DND-41 (cell line): ENCODE results near the gene EMC10.

Experiments used
- ATAC-seq: fragments of 200-7000 bp; cut with Tn5 transposase; 3 replicates; pipeline ENCODE4 v1.9.1; 2021; ENCODE audit warnings: low read depth; ENCODE audit not compliant: insufficient read depth
- DNase-seq: peaks from one replicate; pipeline ENCODE4 v3.0.0-alpha.2; 2020
- H2AFZ ChIP-seq: 2 replicates; pipeline ENCODE4 v1.6.0; 2012; ENCODE audit warnings: low read depth, low read length
- H3K27ac ChIP-seq: 2 replicates; pipeline ENCODE4 v1.5.1; 2012; ENCODE audit warnings: low read length, inconsistent platforms
- H3K27me3 ChIP-seq: fragments of 200-600 bp; sonication (generic); 2 replicates; pipeline ENCODE4 v1.6.0; 2012; ENCODE audit warnings: low read length, mild to moderate bottlenecking, inconsistent platforms; ENCODE audit not compliant: insufficient read depth, poor library complexity
- H3K36me3 ChIP-seq: 2 replicates; pipeline ENCODE4 v1.5.1; 2012; ENCODE audit warnings: low read length, inconsistent platforms; ENCODE audit not compliant: insufficient read depth
- H3K4me1 ChIP-seq: 2 replicates; pipeline ENCODE4 v1.5.1; 2012; ENCODE audit warnings: mild to moderate bottlenecking, low read length; ENCODE audit not compliant: insufficient read depth
- H3K4me2 ChIP-seq: 2 replicates; pipeline ENCODE4 v1.6.0; 2012; ENCODE audit warnings: mild to moderate bottlenecking, moderate library complexity, low read length, inconsistent platforms; ENCODE audit not compliant: insufficient read depth
- H3K4me3 ChIP-seq, 2 experiments: fragments of 200-600 bp in 1 of 2; shearing (Covaris generic) in 1 of 2; 2 replicates each; pipeline ENCODE4 v1.5.1; 2012 to 2016; ENCODE audit warnings: inconsistent platforms in 2 of 2, low read length in 2 of 2, mild to moderate bottlenecking in 2 of 2, low read depth in 1 of 2, moderate library complexity in 1 of 2
- H3K79me2 ChIP-seq: 2 replicates; pipeline ENCODE4 v1.6.0; 2012; ENCODE audit warnings: low read length, inconsistent platforms; ENCODE audit not compliant: insufficient read depth
- H3K9ac ChIP-seq: 2 replicates; pipeline ENCODE4 v1.6.0; 2012; ENCODE audit warnings: low read depth, mild to moderate bottlenecking, inconsistent platforms, low read length, moderate library complexity
- H3K9me3 ChIP-seq: 2 replicates; pipeline ENCODE4 v1.5.1; 2012; ENCODE audit warnings: low read length, moderate library complexity, mild to moderate bottlenecking, inconsistent platforms; ENCODE audit not compliant: insufficient read depth, severe bottlenecking
- H4K20me1 ChIP-seq: 2 replicates; pipeline ENCODE4 v1.6.0; 2012; ENCODE audit warnings: low read length; ENCODE audit not compliant: insufficient read depth
- EZH2 ChIP-seq: IDR thresholded peaks from 3 replicates; pipeline ENCODE4 v1.6.1; 2012; ENCODE audit warnings: borderline replicate concordance, low read depth, mild to moderate bottlenecking, moderate library complexity, low read length, inconsistent platforms; ENCODE audit not compliant: severe bottlenecking
- TF ChIP-seq, protein P1 (sequence below): IDR thresholded peaks from 2 replicates; pipeline ENCODE4 v1.5.1; 2012; ENCODE audit warnings: borderline replicate concordance, low read length, moderate library complexity, mild to moderate bottlenecking; ENCODE audit not compliant: poor library complexity, severe bottlenecking; ENCODE audit errors: extremely low read depth

Gene EMC10

DNA sequence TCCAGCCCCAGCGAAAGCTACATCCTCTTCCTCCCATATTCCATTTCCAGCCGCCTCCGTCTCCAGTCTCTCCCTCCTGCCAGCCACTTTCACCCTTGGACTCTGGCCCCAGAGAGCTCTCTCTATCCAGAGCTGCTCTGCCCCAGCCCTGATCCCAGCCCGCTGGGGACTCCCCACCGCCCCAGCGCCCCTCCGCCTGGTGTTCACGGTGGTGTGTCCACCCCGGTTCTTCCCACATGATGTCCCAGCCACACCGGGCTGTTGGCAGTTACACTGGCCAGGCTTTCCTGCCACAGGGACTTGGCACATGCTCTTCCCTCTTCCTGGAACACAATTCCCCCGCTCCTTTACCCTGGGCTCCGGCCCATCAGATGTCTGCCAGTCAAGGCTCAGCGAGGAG is 11.3 kb upstream of the EMC10 start:
- Histone ChIP-seq H3K9ac (no peak overlapping the region), H3K4me2 (no peak overlapping the region), H4K20me1 (no peaks in the 10 kb centered on the region), H3K4me1 (no peaks in the 10 kb centered on the region), H3K9me3 (no peaks in the 10 kb centered on the region), H3K4me3 (no peak overlapping the region), H2AFZ (no peak overlapping the region), H3K27me3 (no peaks in the 10 kb centered on the region), H3K79me2 (no peaks in the 10 kb centered on the region), H3K36me3 (no peaks in the 10 kb centered on the region), H3K27ac (no peak overlapping the region)
- no peak for TF ChIP-seq EZH2
- TF ChIP-seq, protein P1, sequence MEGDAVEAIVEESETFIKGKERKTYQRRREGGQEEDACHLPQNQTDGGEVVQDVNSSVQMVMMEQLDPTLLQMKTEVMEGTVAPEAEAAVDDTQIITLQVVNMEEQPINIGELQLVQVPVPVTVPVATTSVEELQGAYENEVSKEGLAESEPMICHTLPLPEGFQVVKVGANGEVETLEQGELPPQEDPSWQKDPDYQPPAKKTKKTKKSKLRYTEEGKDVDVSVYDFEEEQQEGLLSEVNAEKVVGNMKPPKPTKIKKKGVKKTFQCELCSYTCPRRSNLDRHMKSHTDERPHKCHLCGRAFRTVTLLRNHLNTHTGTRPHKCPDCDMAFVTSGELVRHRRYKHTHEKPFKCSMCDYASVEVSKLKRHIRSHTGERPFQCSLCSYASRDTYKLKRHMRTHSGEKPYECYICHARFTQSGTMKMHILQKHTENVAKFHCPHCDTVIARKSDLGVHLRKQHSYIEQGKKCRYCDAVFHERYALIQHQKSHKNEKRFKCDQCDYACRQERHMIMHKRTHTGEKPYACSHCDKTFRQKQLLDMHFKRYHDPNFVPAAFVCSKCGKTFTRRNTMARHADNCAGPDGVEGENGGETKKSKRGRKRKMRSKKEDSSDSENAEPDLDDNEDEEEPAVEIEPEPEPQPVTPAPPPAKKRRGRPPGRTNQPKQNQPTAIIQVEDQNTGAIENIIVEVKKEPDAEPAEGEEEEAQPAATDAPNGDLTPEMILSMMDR = no peak
- DNase-seq = no peak
- ATAC-seq = no peak

DNA sequence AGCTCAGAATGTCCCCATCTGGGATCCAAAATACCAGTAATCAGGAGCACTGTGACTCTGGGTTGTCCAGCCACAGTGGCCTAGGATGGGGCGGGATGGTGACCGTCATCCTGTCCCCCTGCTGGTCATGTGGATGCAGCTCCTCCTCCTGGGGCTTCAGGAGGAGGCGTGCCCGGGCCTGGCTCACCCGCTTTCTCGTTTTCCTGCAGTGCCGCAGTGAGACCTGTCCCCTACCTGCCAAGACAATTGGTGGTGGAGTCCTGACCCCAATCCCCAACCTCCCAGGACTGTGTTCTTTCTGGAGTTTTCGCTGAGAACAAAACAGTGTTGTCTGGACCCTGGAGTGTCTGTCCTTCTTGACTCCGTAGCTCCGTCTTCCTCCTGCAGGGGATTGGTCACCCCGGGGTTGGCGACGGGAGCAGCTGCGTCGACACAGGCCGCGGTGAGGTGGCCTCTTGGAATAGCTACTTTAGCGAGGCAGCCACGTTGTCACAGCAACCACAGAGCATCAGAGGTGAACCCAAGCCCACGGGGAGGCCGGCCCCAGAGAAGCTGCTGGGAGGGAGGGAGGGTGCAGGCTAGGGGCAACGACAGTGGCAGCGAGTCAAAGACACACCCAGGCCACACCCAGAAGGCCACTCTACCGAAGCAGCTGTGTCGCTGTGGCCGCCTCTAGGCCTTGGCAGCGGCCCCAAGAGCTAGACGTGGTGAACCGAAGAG is 10.2 kb upstream of the EMC10 start:
- no peaks in the 10 kb centered on the region for H3K27me3 ChIP-seq
- H3K9me3 ChIP-seq = no peaks in the 10 kb centered on the region
- H3K79me2 ChIP-seq = no peaks in the 10 kb centered on the region
- DNase-seq (no peak), ATAC-seq (no peak)
- H4K20me1 ChIP-seq = no peaks in the 10 kb centered on the region
- no peaks in the 10 kb centered on the region for H3K36me3 ChIP-seq
- H3K4me1 ChIP-seq = no peaks in the 10 kb centered on the region
- H3K27ac ChIP-seq = no peak overlapping the region
- H3K4me2 ChIP-seq = no peak overlapping the region
- no peak overlapping the region for H2AFZ ChIP-seq
- no peak overlapping the region for H3K4me3 ChIP-seq
- H3K9ac ChIP-seq = no peak overlapping the region
- TF ChIP-seq EZH2 = no peak
- TF ChIP-seq, protein P1 = no peak

- H3K4me2 ChIP-seq = no peak overlapping the region
- H3K4me1 ChIP-seq = no peaks in the 10 kb centered on the region
- ATAC-seq (no peak), DNase-seq (no peak)
- H2AFZ ChIP-seq = no peak overlapping the region
- H3K9ac ChIP-seq = no peak overlapping the region
- peaks cover 1% of the 10 kb centered on the region for H3K9me3 ChIP-seq
- H3K36me3 ChIP-seq = no peaks in the 10 kb centered on the region
- no peak overlapping the region for H3K4me3 ChIP-seq
- H3K27ac ChIP-seq = no peak overlapping the region
- no peaks in the 10 kb centered on the region for H4K20me1 ChIP-seq
- H3K27me3 ChIP-seq = no peaks in the 10 kb centered on the region
- TF ChIP-seq, protein P1 = no peak
- H3K79me2 ChIP-seq = no peaks in the 10 kb centered on the region
These were observed 9.6 kb upstream of the EMC10 start for GRCh38 chr19:50466706-50467039.

- Histone ChIP-seq H4K20me1 (no peaks in the 10 kb centered on the region), H3K4me1 (no peaks in the 10 kb centered on the region), H3K9me3 (peaks cover 2% of the 10 kb centered on the region), H3K27me3 (no peaks in the 10 kb centered on the region), H3K79me2 (no peaks in the 10 kb centered on the region), H2AFZ (no peak overlapping the region), H3K4me3 (no peak overlapping the region), H3K27ac (no peak overlapping the region), H3K9ac (no peak overlapping the region), H3K36me3 (no peaks in the 10 kb centered on the region), H3K4me2 (no peak overlapping the region)
- ATAC-seq (no peak), DNase-seq (no peak)
- TF ChIP-seq EZH2 = no peak
- TF ChIP-seq, protein P1 = no peak
These were observed 8.7 kb upstream of the EMC10 start for GRCh38 chr19:50467566-50467965.
